Activated CD4-positive, alpha-beta T cell treated with anti-CD3 and anti-CD28 coated beads for 36 hours (primary cell): ENCODE data around the gene MRC1. TPM values are rescaled to one million over a fixed set of nuclear protein-coding genes. Genes with fewer than 3 reads are reported as not detected.

Source experiments
- ATAC-seq: fragments of 200-7000 bp; cut with Tn5 transposase; one replicate; pipeline ENCODE4 v1.10.0; 2021; ENCODE audit warnings: mild to moderate bottlenecking, moderate library complexity
- CTCF ChIA-PET: fragments of 350-600 bp; sonication (Branson Sonifier 250); formaldehyde crosslinking; loops from one replicate; lab custom pipeline; 2021; ENCODE audit warnings: antibody characterized with exemption; lab: Charles Lee
- POLR2A ChIA-PET: fragments of 350-600 bp; sonication (Branson Sonifier 250); formaldehyde crosslinking; loops from one replicate; lab custom pipeline; 2021; ENCODE audit warnings: antibody characterized with exemption, inconsistent platforms; lab: Charles Lee
- DNase-seq: peaks from one replicate; pipeline ENCODE4 v3.0.0-alpha.2; 2020
- H3K27ac Mint-ChIP-seq: one replicate; pipeline ENCODE4 v1.8.0; 2021; ENCODE audit warnings: mixed read lengths
- H3K27me3 Mint-ChIP-seq: one replicate; pipeline ENCODE4 v1.8.0; 2021; ENCODE audit warnings: mixed read lengths
- H3K36me3 Mint-ChIP-seq: one replicate; pipeline ENCODE4 v1.8.0; 2021; ENCODE audit warnings: low read depth, mixed read lengths
- H3K4me1 Mint-ChIP-seq: one replicate; pipeline ENCODE4 v1.8.0; 2021; ENCODE audit warnings: mixed read lengths
- H3K4me3 Mint-ChIP-seq: one replicate; pipeline ENCODE4 v1.8.0; 2021; ENCODE audit warnings: mild to moderate bottlenecking, moderate library complexity, mixed read lengths
- H3K9me3 Mint-ChIP-seq: one replicate; pipeline ENCODE4 v1.8.0; 2021; ENCODE audit warnings: low read depth, mixed read lengths
- intact Hi-C, 2 experiments: fragments of 100-400 bp; cut with DNase I in 1 of 2; cut with micrococcal nuclease in 1 of 2; formaldehyde crosslinking; loops; one replicate each; pipeline versions ENCODE4 v1.14.2 to v1.15.1; 2022 to 2024; cut with DNase I, micrococcal nuclease
- total RNA-seq, 2 experiments: library from RNA; stranded (reverse); gene quantifications; one replicate each; pipeline ENCODE4 v1.2.3, GENCODE V29; 2021

The MRC1 gene
- total RNA-seq, 2 experiments from 2014 or later = 0.04 to 0.05 TPM

- intact Hi-C loops = no loop called here
- no peaks in the 10 kb centered on the region for H3K36me3 Mint-ChIP-seq
- no peak overlapping the region for H3K27ac Mint-ChIP-seq
- H3K4me1 Mint-ChIP-seq = no peaks in the 10 kb centered on the region
- ATAC-seq (no peak), DNase-seq (no peak)
- no peaks in the 10 kb centered on the region for H3K9me3 Mint-ChIP-seq
- H3K27me3 Mint-ChIP-seq = no peaks in the 10 kb centered on the region
- POLR2A ChIA-PET = no interaction called here
- H3K4me3 Mint-ChIP-seq = no peak overlapping the region
- CTCF ChIA-PET = interaction anchor here (1.1 kb wide), 1 partner anchor 490 kb away, joined by 4 read pairs; no protein-coding TSS in a partner anchor
Measured at GRCh38 chr10:17821893-17822292, 12.7 kb downstream of the MRC1 start.

GRCh38 chr10:17831341-17831740 is 22.2 kb downstream of the MRC1 start:
- Mint-ChIP-seq H3K27me3 (peaks cover 7% of the 10 kb centered on the region), H3K4me1 (no peaks in the 10 kb centered on the region), H3K9me3 (no peaks in the 10 kb centered on the region), H3K36me3 (no peaks in the 10 kb centered on the region), H3K4me3 (no peak overlapping the region), H3K27ac (no peak overlapping the region)
- no peak for DNase-seq
- ChIA-PET CTCF (interaction anchor here (1.1 kb wide), 1 partner anchor 16 kb away, joined by 3 read pairs; no protein-coding TSS in a partner anchor), POLR2A (no interaction called here)
- ATAC-seq = no peak
- intact Hi-C loops = no loop called here

GRCh38 chr10:17831896-17832295 is 22.7 kb downstream of the MRC1 start:
- Mint-ChIP-seq H3K4me1 (no peaks in the 10 kb centered on the region), H3K4me3 (no peak overlapping the region), H3K9me3 (no peaks in the 10 kb centered on the region), H3K36me3 (no peaks in the 10 kb centered on the region), H3K27me3 (peaks cover 7% of the 10 kb centered on the region), H3K27ac (no peak overlapping the region)
- intact Hi-C loops = no loop called here
- POLR2A ChIA-PET = no interaction called here
- DNase-seq (no peak), ATAC-seq (no peak)
- CTCF ChIA-PET = interaction anchor here (1.1 kb wide), 1 partner anchor 16 kb away, joined by 3 read pairs; no protein-coding TSS in a partner anchor

- Mint-ChIP-seq H3K27ac (no peak overlapping the region), H3K27me3 (peaks cover 12% of the 10 kb centered on the region), H3K4me1 (no peaks in the 10 kb centered on the region), H3K4me3 (no peak overlapping the region), H3K36me3 (no peaks in the 10 kb centered on the region), H3K9me3 (no peaks in the 10 kb centered on the region)
- DNase-seq (no peak), ATAC-seq (no peak)
- POLR2A ChIA-PET = no interaction called here
- CTCF ChIA-PET = interaction anchor here (1.2 to 2.0 kb wide), 2 partner anchors 11 to 12 kb away, joined by 3 to 5 read pairs; no protein-coding TSS in a partner anchor
- intact Hi-C loops = no loop called here
Measured at GRCh38 chr10:17833656-17834055, 24.5 kb downstream of the MRC1 start.

- ChIA-PET CTCF (interaction anchor here (1.4 kb wide), 1 partner anchor 38 kb away, joined by 3 read pairs; no protein-coding TSS in a partner anchor), POLR2A (no interaction called here)
- Mint-ChIP-seq H3K4me1 (no peaks in the 10 kb centered on the region), H3K9me3 (no peaks in the 10 kb centered on the region), H3K27ac (no peak overlapping the region), H3K27me3 (peaks cover 8% of the 10 kb centered on the region), H3K36me3 (no peaks in the 10 kb centered on the region), H3K4me3 (no peak overlapping the region)
- DNase-seq = no peak
- ATAC-seq = no peak
- intact Hi-C loops = no loop called here
Measured at GRCh38 chr10:17835688-17836087, 26.5 kb downstream of the MRC1 start.

GRCh38 chr10:17836942-17837341 is 27.8 kb downstream of the MRC1 start:
- POLR2A ChIA-PET = no interaction called here

GRCh38 chr10:17838080-17838648 is 29.0 kb downstream of the MRC1 start:
- Mint-ChIP-seq H3K27me3 (peaks cover 8% of the 10 kb centered on the region), H3K4me1 (no peaks in the 10 kb centered on the region), H3K27ac (no peak overlapping the region), H3K4me3 (no peak overlapping the region), H3K36me3 (no peaks in the 10 kb centered on the region), H3K9me3 (no peaks in the 10 kb centered on the region)
- POLR2A ChIA-PET = no interaction called here
- ATAC-seq = no peak
- CTCF ChIA-PET = interaction anchor here (0.7 kb wide), 1 partner anchor 8 kb away, joined by 3 read pairs; no protein-coding TSS in a partner anchor
- intact Hi-C loops = no loop called here
- no peak for DNase-seq

More at GRCh38 chr10:17836942-17837341, 27.8 kb downstream of the MRC1 start:
- Mint-ChIP-seq H3K4me3 (no peak overlapping the region), H3K27ac (no peak overlapping the region), H3K36me3 (no peaks in the 10 kb centered on the region), H3K27me3 (peaks cover 8% of the 10 kb centered on the region), H3K9me3 (no peaks in the 10 kb centered on the region), H3K4me1 (no peaks in the 10 kb centered on the region)
- intact Hi-C loops = no loop called here
- ATAC-seq = no peak
- DNase-seq = no peak
- CTCF ChIA-PET = no interaction called here

GRCh38 chr10:17841050-17841449 is 31.9 kb downstream of the MRC1 start:
- no peaks in the 10 kb centered on the region for H3K9me3 Mint-ChIP-seq
- H3K4me1 Mint-ChIP-seq = no peaks in the 10 kb centered on the region
- H3K36me3 Mint-ChIP-seq = no peaks in the 10 kb centered on the region
- no peak overlapping the region for H3K27ac Mint-ChIP-seq
- POLR2A ChIA-PET = no interaction called here
- CTCF ChIA-PET = no interaction called here
- DNase-seq (no peak), ATAC-seq (no peak)
- H3K4me3 Mint-ChIP-seq = no peak overlapping the region
- intact Hi-C loops = loop anchor here (10.0 kb wide), 2 partner anchors 264 to 374 kb away; no protein-coding TSS in a partner anchor
- peaks cover 7% of the 10 kb centered on the region for H3K27me3 Mint-ChIP-seq

GRCh38 chr10:17842641-17843040 is 33.5 kb downstream of the MRC1 start:
- DNase-seq (no peak), ATAC-seq (no peak)
- intact Hi-C loops = loop anchor here (10.0 kb wide), 2 partner anchors 262 to 372 kb away; no protein-coding TSS in a partner anchor
- Mint-ChIP-seq H3K4me3 (no peak overlapping the region), H3K4me1 (no peaks in the 10 kb centered on the region), H3K9me3 (no peaks in the 10 kb centered on the region), H3K36me3 (no peaks in the 10 kb centered on the region), H3K27me3 (peaks cover 5% of the 10 kb centered on the region), H3K27ac (no peak overlapping the region)
- ChIA-PET CTCF (no interaction called here), POLR2A (no interaction called here)

- ChIA-PET POLR2A (no interaction called here), CTCF (interaction anchor here (1.1 to 1.2 kb wide), 2 partner anchors 9 to 16 kb away, joined by 3 read pairs; no protein-coding TSS in a partner anchor)
- ATAC-seq (peak; percentile 19), DNase-seq (no peak)
- Mint-ChIP-seq H3K27ac (no peak overlapping the region), H3K9me3 (no peaks in the 10 kb centered on the region), H3K36me3 (no peaks in the 10 kb centered on the region), H3K4me3 (no peak overlapping the region), H3K4me1 (no peaks in the 10 kb centered on the region), H3K27me3 (peaks cover 3% of the 10 kb centered on the region)
- intact Hi-C loops = loop anchor here (2.0 to 10.0 kb wide), 4 partner anchors 257 to 391 kb away; no protein-coding TSS in a partner anchor
Measured at GRCh38 chr10:17847585-17848296, 38.6 kb downstream of the MRC1 start.

GRCh38 chr10:17848646-17849045 is 39.5 kb downstream of the MRC1 start:
- H3K9me3 Mint-ChIP-seq = no peaks in the 10 kb centered on the region
- DNase-seq (no peak), ATAC-seq (no peak)
- no peaks in the 10 kb centered on the region for H3K36me3 Mint-ChIP-seq
- no peak overlapping the region for H3K27ac Mint-ChIP-seq
- H3K27me3 Mint-ChIP-seq = peaks cover 3% of the 10 kb centered on the region
- no peak overlapping the region for H3K4me3 Mint-ChIP-seq
- ChIA-PET CTCF (interaction anchor here (1.1 to 1.2 kb wide), 2 partner anchors 9 to 17 kb away, joined by 3 read pairs; no protein-coding TSS in a partner anchor), POLR2A (no interaction called here)
- intact Hi-C loops = loop anchor here (2.0 to 10.0 kb wide), 3 partner anchors 256 to 366 kb away; no protein-coding TSS in a partner anchor
- no peaks in the 10 kb centered on the region for H3K4me1 Mint-ChIP-seq
